ENCODE data around the gene INSC.

DNA sequence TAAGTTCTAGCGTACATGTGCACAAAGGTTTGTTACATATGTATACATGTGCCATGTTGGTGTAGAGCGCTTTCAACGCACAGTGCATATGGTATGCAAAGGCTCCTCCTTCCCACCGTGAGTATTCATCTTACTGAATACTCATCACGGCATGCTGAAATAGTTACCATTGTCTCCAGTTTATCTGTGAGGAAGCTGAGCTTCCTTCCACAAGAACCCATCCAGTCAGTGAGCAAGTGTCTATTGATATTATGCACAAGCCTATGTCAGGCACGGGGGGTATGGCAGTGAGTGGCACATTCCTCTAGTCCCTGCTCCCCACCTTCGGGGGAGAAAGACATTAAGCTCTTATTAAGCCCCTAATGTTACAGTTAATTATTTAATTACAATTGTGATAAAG, 28.1 kb downstream of the INSC start:
- TF ChIP-seq ZFP30 (CRISPR knock-in tag; IDR thresholded peaks at IDR 0.05) (no peak), TOX (CRISPR knock-in tag; IDR thresholded peaks at IDR 0.05; ENCODE audit: borderline replicate concordance) (no peak), ZC3H10 (CRISPR knock-in tag; IDR thresholded peaks at IDR 0.05) (no peak), ZFP3 (CRISPR knock-in tag; IDR thresholded peaks at IDR 0.05) (no peak), GLIS3 (CRISPR knock-in tag; IDR thresholded peaks at IDR 0.05) (no peak), SNAI2 (CRISPR knock-in tag; IDR thresholded peaks at IDR 0.05) (no peak), ZNF565 (CRISPR knock-in tag; conservative IDR thresholded peaks at IDR 0.05; ENCODE audit: low read depth) (no peak)
- TF ChIP-seq, protein P1, sequence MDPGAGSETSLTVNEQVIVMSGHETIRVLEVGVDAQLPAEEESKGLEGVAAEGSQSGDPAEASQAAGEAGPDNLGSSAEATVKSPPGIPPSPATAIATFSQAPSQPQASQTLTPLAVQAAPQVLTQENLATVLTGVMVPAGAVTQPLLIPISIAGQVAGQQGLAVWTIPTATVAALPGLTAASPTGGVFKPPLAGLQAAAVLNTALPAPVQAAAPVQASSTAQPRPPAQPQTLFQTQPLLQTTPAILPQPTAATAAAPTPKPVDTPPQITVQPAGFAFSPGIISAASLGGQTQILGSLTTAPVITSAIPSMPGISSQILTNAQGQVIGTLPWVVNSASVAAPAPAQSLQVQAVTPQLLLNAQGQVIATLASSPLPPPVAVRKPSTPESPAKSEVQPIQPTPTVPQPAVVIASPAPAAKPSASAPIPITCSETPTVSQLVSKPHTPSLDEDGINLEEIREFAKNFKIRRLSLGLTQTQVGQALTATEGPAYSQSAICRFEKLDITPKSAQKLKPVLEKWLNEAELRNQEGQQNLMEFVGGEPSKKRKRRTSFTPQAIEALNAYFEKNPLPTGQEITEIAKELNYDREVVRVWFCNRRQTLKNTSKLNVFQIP (CRISPR knock-in tag; IDR thresholded peaks at IDR 0.05; ENCODE audit: borderline replicate concordance, low read depth) = no peak
- TF ChIP-seq, protein P2, sequence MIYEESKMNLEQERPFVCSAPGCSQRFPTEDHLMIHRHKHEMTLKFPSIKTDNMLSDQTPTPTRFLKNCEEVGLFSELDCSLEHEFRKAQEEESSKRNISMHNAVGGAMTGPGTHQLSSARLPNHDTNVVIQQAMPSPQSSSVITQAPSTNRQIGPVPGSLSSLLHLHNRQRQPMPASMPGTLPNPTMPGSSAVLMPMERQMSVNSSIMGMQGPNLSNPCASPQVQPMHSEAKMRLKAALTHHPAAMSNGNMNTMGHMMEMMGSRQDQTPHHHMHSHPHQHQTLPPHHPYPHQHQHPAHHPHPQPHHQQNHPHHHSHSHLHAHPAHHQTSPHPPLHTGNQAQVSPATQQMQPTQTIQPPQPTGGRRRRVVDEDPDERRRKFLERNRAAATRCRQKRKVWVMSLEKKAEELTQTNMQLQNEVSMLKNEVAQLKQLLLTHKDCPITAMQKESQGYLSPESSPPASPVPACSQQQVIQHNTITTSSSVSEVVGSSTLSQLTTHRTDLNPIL (CRISPR knock-in tag; IDR thresholded peaks at IDR 0.05; ENCODE audit: low read depth) = no peak
- TF ChIP-seq, protein P3, sequence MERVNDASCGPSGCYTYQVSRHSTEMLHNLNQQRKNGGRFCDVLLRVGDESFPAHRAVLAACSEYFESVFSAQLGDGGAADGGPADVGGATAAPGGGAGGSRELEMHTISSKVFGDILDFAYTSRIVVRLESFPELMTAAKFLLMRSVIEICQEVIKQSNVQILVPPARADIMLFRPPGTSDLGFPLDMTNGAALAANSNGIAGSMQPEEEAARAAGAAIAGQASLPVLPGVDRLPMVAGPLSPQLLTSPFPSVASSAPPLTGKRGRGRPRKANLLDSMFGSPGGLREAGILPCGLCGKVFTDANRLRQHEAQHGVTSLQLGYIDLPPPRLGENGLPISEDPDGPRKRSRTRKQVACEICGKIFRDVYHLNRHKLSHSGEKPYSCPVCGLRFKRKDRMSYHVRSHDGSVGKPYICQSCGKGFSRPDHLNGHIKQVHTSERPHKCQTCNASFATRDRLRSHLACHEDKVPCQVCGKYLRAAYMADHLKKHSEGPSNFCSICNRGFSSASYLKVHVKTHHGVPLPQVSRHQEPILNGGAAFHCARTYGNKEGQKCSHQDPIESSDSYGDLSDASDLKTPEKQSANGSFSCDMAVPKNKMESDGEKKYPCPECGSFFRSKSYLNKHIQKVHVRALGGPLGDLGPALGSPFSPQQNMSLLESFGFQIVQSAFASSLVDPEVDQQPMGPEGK (CRISPR knock-in tag; IDR thresholded peaks at IDR 0.05; ENCODE audit: borderline replicate concordance) = no peak
